Neural cell (in vitro differentiated cells): ENCODE measurements around the gene SNX7.

Experiments
- SMC3 ChIP-seq: fragments of 450-650 bp; conservative IDR thresholded peaks from 2 replicates; pipeline ENCODE4 v1.6.1; 2014; ENCODE audit warnings: antibody characterized with exemption, mild to moderate bottlenecking, moderate library complexity; ENCODE audit not compliant: poor library complexity
- TF ChIP-seq, protein P1 (sequence below): IDR thresholded peaks from 2 replicates; pipeline ENCODE4 v1.6.1; 2012; ENCODE audit warnings: borderline replicate concordance
- TF ChIP-seq, protein P2 (sequence below): fragments of 450-650 bp; IDR thresholded peaks from 2 replicates; pipeline ENCODE4 v1.5.1; 2014; ENCODE audit warnings: antibody characterized with exemption, mild to moderate bottlenecking, moderate library complexity; ENCODE audit not compliant: poor library complexity, severe bottlenecking

DNA sequence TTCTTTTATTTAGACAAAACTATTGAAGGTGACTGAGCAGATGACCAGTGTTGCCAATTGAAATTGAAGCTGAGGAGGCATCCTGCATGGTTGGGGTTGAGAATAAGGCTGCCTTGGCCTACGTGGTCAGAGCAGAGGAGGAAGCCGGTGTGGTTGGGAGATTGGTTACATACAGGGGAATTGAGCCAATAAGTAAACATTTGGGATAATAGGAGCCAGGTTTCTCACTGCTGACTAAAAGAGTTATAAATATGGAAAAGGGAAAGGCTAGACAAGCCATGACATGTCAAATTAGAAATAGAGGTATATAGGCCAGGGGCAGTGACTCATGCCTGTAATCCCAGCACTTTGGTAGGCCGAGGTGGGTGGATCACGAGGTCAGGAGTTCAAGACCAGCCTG, 15.8 kb downstream of the SNX7 start:
- TF ChIP-seq, protein P1, sequence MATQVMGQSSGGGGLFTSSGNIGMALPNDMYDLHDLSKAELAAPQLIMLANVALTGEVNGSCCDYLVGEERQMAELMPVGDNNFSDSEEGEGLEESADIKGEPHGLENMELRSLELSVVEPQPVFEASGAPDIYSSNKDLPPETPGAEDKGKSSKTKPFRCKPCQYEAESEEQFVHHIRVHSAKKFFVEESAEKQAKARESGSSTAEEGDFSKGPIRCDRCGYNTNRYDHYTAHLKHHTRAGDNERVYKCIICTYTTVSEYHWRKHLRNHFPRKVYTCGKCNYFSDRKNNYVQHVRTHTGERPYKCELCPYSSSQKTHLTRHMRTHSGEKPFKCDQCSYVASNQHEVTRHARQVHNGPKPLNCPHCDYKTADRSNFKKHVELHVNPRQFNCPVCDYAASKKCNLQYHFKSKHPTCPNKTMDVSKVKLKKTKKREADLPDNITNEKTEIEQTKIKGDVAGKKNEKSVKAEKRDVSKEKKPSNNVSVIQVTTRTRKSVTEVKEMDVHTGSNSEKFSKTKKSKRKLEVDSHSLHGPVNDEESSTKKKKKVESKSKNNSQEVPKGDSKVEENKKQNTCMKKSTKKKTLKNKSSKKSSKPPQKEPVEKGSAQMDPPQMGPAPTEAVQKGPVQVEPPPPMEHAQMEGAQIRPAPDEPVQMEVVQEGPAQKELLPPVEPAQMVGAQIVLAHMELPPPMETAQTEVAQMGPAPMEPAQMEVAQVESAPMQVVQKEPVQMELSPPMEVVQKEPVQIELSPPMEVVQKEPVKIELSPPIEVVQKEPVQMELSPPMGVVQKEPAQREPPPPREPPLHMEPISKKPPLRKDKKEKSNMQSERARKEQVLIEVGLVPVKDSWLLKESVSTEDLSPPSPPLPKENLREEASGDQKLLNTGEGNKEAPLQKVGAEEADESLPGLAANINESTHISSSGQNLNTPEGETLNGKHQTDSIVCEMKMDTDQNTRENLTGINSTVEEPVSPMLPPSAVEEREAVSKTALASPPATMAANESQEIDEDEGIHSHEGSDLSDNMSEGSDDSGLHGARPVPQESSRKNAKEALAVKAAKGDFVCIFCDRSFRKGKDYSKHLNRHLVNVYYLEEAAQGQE = no peak
- TF ChIP-seq SMC3 = no peak
- TF ChIP-seq, protein P2, sequence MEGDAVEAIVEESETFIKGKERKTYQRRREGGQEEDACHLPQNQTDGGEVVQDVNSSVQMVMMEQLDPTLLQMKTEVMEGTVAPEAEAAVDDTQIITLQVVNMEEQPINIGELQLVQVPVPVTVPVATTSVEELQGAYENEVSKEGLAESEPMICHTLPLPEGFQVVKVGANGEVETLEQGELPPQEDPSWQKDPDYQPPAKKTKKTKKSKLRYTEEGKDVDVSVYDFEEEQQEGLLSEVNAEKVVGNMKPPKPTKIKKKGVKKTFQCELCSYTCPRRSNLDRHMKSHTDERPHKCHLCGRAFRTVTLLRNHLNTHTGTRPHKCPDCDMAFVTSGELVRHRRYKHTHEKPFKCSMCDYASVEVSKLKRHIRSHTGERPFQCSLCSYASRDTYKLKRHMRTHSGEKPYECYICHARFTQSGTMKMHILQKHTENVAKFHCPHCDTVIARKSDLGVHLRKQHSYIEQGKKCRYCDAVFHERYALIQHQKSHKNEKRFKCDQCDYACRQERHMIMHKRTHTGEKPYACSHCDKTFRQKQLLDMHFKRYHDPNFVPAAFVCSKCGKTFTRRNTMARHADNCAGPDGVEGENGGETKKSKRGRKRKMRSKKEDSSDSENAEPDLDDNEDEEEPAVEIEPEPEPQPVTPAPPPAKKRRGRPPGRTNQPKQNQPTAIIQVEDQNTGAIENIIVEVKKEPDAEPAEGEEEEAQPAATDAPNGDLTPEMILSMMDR = no peak
